ENCODE results near the gene GBX2. TPM values are rescaled to one million over a fixed set of nuclear protein-coding genes. Genes with fewer than 3 reads are reported as not detected.

The GBX2 gene
- total and polyA plus RNA-seq, 8 donors: 0.06 to 0.10 TPM; not detected in 6

DNA sequence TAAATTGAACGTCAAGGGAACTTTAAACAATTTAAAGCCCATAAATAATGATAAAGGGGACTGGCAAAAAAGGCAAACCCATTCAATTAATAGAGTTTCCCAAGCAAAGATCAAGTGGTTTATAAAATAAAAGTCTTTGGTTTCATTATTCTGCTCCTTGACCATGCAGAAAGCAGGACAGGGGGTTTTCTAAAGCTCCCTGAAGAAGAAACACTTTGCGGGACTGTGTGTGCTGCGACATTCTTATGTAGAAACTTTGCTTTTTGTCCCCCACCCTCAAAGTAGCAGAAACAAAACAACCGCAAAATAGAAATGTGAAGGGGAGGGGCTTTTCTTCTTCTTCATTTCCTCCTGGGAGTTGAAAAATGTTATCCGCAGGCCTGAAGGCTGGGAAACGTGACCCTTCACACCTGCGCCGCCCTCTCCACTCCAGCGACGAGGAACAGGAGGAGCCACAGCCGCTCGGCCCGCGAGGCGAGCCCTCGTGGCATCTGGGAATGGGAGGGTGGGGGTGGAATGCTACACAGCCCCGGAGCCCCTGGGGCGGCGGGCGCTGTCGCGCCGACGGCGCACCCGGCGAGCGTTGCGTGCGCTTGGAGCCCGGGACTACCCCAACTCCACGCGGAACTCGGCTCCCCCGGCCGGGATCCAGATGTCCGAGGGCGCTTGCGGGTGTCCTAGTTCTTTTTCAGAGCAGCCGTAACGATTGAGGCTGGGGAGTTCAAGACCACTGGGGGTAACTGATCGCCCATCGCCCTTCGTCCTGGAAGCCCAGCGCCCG lies 4.3 kb upstream of the GBX2 start:
- ATAC-seq (no peak), DNase-seq (no peak)
- peaks cover 3 to 14% of the 10 kb centered on the region in 2 donors for H3K4me1 ChIP-seq
- no peaks in the 10 kb centered on the region for H3K9me3 ChIP-seq
- intact Hi-C loops (cut with DNase I): no loop called here
- H3K4me3 ChIP-seq: no peak overlapping the region
- TF ChIP-seq, protein P1, sequence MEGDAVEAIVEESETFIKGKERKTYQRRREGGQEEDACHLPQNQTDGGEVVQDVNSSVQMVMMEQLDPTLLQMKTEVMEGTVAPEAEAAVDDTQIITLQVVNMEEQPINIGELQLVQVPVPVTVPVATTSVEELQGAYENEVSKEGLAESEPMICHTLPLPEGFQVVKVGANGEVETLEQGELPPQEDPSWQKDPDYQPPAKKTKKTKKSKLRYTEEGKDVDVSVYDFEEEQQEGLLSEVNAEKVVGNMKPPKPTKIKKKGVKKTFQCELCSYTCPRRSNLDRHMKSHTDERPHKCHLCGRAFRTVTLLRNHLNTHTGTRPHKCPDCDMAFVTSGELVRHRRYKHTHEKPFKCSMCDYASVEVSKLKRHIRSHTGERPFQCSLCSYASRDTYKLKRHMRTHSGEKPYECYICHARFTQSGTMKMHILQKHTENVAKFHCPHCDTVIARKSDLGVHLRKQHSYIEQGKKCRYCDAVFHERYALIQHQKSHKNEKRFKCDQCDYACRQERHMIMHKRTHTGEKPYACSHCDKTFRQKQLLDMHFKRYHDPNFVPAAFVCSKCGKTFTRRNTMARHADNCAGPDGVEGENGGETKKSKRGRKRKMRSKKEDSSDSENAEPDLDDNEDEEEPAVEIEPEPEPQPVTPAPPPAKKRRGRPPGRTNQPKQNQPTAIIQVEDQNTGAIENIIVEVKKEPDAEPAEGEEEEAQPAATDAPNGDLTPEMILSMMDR (IDR thresholded peaks at IDR 0.05): no peak
- H3K27ac ChIP-seq: no peak overlapping the region
- H3K36me3 ChIP-seq: no peaks in the 10 kb centered on the region
- peaks cover 98 to 99% of the 10 kb centered on the region in 2 donors for H3K27me3 ChIP-seq

DNA sequence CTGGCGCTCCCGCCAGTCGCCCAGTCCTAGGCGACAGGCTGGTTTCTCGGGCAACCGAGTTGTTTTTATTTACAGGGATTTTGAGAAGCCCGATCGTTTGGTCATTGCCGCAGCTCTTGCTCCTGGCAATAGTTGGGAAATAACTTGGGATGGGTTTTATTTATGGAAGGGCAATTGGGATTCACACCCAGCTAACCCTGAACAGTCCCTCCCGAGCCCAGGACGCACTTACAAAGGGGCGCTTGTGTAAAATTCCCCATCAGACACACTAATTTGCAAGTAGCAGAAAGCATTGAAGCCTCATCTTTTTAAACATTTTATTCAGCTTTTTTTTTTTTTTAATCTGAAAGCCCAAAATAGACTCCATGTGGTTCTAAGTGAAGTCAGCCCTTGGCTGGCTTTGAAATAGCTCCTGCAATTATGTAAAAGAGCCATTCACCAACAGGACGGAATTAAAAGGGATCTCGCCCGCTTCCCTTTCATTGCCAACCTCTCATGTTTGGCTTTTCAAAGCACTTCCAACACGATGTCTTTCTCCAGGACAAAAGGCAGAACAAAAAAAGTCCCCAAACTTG lies 3.6 kb upstream of the GBX2 start:
- Histone ChIP-seq H3K9me3 (no peaks in the 10 kb centered on the region), H3K36me3 (no peaks in the 10 kb centered on the region), H3K27me3 (peaks cover 98 to 99% of the 10 kb centered on the region in 2 donors), H3K4me3 (no peak overlapping the region), H3K27ac (no peak overlapping the region), H3K4me1 (peaks cover 3 to 21% of the 10 kb centered on the region in 2 donors)
- intact Hi-C loops (cut with DNase I): no loop called here
- ATAC-seq (no peak), DNase-seq (no peak)
- TF ChIP-seq, protein P1 (IDR thresholded peaks at IDR 0.05): no peak

DNA sequence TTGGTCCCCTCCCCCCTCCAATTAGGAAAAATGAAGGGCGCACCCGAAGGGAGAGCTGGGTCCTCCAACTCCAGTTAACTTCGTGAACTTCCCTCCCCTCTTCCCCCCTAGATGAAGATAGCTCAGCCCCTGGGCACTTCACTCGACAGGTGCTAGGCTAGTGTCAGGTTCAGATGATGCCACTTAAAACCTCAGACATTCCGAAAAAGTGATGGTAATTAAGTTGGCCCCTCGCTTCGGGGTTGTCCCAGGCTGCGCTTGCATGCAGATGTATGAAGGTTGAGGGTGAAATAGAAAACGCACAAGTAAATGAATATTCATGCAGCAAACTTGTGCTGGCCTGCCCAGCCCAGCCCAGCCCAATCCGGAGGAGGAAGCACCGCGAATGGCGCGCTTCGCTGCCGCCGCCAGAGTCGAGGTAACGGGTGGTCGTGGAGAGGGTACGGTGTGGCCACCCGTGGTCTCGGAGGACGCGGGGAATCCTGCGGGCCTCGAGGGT lies 3.0 kb upstream of the GBX2 start:
- H3K4me3 ChIP-seq: no peak overlapping the region
- peaks cover 98 to 99% of the 10 kb centered on the region in 2 donors for H3K27me3 ChIP-seq
- no peaks in the 10 kb centered on the region for H3K36me3 ChIP-seq
- DNase-seq: no peak
- intact Hi-C loops (cut with DNase I): no loop called here
- no peaks in the 10 kb centered on the region for H3K9me3 ChIP-seq
- TF ChIP-seq, protein P1 (IDR thresholded peaks at IDR 0.05): no peak
- no peak overlapping the region for H3K27ac ChIP-seq
- ATAC-seq: no peak
- peaks cover 4 to 25% of the 10 kb centered on the region in 2 donors for H3K4me1 ChIP-seq

DNA sequence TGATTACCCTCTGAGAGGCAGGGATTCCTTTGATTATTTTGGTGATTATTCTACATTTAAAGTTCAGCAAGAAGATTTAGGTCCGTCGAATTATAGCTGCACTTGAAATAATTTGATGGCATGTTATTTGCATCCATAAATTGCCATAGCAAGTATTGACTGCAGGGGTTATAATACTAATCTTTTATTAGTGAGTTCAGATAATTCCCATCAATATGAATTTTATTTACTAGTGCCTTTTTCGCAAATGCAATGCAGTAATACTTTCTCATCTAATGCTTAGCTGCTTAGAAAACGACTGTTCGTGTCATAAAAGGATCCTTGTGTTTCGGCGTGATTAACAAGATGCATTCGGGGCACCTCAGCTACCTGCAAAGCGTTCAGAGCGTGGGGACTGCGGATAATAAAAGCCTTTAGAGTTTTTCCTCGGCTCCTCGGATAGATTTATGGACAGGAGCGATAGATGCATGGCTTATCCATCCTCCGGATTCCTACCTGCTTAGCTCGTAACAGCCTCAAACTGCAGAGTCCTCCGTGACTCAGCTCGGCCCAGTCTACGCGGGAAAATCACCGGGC lies 2.5 kb upstream of the GBX2 start:
- ATAC-seq (no peak), DNase-seq (no peak)
- Histone ChIP-seq H3K36me3 (no peaks in the 10 kb centered on the region), H3K4me3 (no peak overlapping the region), H3K27ac (no peak overlapping the region), H3K27me3 (peaks cover 98 to 99% of the 10 kb centered on the region in 2 donors), H3K9me3 (no peaks in the 10 kb centered on the region), H3K4me1 (peaks cover 7 to 25% of the 10 kb centered on the region in 2 donors)
- TF ChIP-seq, protein P1 (IDR thresholded peaks at IDR 0.05): no peak
- intact Hi-C loops (cut with DNase I): no loop called here
